ENCODE measurements around the gene ALK.

Gene ALK

DNA sequence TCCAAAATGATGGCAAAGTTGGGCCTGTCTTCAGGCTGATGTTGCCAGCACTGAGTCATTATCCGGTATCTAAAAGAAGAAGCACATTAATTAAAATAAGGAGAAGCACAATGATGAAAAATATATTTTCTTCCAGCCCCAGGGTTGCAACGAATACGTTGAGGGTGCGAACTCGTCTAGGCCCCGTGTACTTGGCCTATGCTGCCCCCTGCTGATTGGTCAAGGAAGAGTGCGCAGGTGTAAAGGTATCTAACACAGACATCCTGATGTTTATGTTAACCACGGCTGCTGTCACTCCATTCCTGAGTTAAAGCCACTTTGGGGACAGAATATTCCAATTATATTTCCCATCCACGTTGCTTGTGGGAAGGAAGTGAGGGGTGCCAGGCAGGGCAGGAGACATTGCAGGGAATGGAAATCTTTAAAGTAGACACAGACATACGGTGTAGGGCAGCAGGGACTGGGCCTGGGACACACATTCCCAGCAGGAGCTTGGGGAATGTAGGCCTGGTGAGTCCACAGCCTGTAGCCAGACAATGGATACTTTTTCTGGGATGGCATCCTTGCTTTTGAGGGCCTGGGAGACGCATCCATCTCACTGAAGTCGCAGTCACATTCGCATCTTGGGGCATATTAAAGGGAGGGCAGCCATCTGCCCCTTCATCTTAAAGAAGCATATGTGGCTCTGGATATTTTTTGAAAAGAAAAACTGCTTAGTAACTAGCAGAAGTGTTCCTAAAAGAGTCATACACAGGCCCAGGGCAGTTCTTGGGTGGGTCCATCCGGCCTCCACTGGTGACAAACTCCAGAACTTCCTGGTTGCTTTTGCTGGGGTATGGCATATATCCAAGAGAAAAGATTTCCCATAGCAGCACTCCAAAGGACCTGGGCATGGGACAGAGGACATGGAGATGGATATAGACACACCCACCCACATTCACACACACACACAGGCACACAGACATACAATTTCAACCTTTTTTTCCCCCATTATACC is 724.3 kb downstream of the ALK start:
- Histone ChIP-seq H3K4me1 (ENCODE audit: low read length) (no peaks in the 10 kb centered on the region), H2AFZ (ENCODE audit: low read depth, low read length) (no peak overlapping the region), H3K27me3 (ENCODE audit: low read depth, low read length) (no peaks in the 10 kb centered on the region), H3K9me3 (ENCODE audit: insufficient read depth, low read length) (no peaks in the 10 kb centered on the region), H3K36me3 (replicated peaks; ENCODE audit: low read depth, low read length) (no peaks in the 10 kb centered on the region), H3K27ac (ENCODE audit: low read length) (no peak overlapping the region), H3K4me3 (ENCODE audit: low read length) (no peak overlapping the region), H3K4me2 (ENCODE audit: low read length) (no peak overlapping the region), H3K9ac (ENCODE audit: low read length) (no peak overlapping the region), H4K20me1 (ENCODE audit: insufficient read depth, low read length) (no peaks in the 10 kb centered on the region), H3K79me2 (ENCODE audit: low read length) (no peaks in the 10 kb centered on the region)
- TF ChIP-seq EZH2phosphoT487 (IDR thresholded peaks at IDR 0.05; ENCODE audit: low read depth): no peak
- TF ChIP-seq, protein P1, sequence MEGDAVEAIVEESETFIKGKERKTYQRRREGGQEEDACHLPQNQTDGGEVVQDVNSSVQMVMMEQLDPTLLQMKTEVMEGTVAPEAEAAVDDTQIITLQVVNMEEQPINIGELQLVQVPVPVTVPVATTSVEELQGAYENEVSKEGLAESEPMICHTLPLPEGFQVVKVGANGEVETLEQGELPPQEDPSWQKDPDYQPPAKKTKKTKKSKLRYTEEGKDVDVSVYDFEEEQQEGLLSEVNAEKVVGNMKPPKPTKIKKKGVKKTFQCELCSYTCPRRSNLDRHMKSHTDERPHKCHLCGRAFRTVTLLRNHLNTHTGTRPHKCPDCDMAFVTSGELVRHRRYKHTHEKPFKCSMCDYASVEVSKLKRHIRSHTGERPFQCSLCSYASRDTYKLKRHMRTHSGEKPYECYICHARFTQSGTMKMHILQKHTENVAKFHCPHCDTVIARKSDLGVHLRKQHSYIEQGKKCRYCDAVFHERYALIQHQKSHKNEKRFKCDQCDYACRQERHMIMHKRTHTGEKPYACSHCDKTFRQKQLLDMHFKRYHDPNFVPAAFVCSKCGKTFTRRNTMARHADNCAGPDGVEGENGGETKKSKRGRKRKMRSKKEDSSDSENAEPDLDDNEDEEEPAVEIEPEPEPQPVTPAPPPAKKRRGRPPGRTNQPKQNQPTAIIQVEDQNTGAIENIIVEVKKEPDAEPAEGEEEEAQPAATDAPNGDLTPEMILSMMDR (IDR thresholded peaks at IDR 0.05; ENCODE audit: low read depth, low read length): peak; percentile 81

DNA sequence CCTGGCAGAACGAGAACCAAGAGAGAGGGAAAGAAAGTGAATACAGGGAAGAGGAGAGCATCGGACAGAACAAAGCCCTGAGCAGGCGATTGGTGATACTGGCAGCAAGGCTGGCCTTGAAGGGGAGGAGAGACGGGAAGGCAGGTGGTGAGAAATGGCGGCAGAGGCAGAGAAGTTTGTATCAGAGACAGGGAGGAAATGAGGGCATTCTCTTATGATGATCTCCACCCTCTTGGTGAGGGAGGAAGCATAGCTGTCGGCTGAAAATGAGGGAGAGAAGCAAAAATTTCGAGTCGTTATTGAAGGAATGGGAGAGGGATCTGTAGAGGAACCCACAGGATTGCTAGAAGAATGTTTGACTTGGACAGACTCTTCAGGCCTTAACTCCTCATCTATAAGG is 725.6 kb downstream of the ALK start:
- Histone ChIP-seq H3K36me3 (replicated peaks; ENCODE audit: low read depth, low read length) (no peaks in the 10 kb centered on the region), H3K4me3 (ENCODE audit: low read length) (no peak overlapping the region), H3K27me3 (ENCODE audit: low read depth, low read length) (no peaks in the 10 kb centered on the region), H3K9me3 (ENCODE audit: insufficient read depth, low read length) (no peaks in the 10 kb centered on the region), H3K4me1 (ENCODE audit: low read length) (no peaks in the 10 kb centered on the region), H3K9ac (ENCODE audit: low read length) (no peak overlapping the region), H3K79me2 (ENCODE audit: low read length) (no peaks in the 10 kb centered on the region), H3K27ac (ENCODE audit: low read length) (no peak overlapping the region), H3K4me2 (ENCODE audit: low read length) (no peak overlapping the region), H4K20me1 (ENCODE audit: insufficient read depth, low read length) (no peaks in the 10 kb centered on the region), H2AFZ (ENCODE audit: low read depth, low read length) (no peak overlapping the region)
- TF ChIP-seq, protein P1 (IDR thresholded peaks at IDR 0.05; ENCODE audit: low read depth, low read length): no peak
- TF ChIP-seq EZH2phosphoT487 (IDR thresholded peaks at IDR 0.05; ENCODE audit: low read depth): no peak

DNA sequence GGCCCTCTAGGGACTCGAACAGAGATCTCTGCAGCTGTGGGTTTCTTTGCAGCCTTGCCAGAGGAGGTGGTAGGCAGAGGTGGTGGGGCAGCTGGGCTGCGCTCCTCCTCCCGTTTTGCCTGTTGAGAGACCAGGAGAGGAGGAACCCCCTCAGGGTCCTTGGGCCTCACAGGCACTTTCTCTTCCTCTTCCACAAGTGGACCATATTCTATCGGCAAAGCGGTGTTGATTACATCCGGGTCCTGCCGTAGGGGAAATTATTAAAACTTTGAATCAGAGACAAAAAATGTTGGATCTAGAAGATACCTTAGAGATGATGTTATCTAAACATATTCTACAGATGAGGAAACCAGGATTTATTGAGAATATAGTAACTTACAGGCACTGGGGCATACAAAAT is 727.7 kb downstream of the ALK start:
- TF ChIP-seq, protein P1 (IDR thresholded peaks at IDR 0.05; ENCODE audit: low read depth, low read length): no peak
- TF ChIP-seq EZH2phosphoT487 (IDR thresholded peaks at IDR 0.05; ENCODE audit: low read depth): no peak
- H3K9me3 ChIP-seq (ENCODE audit: insufficient read depth, low read length): no peaks in the 10 kb centered on the region
- H3K4me3 ChIP-seq (ENCODE audit: low read length): no peak overlapping the region
- peaks cover 5% of the 10 kb centered on the region; the same call in 1 of the 2 replicates for H3K4me1 ChIP-seq (ENCODE audit: low read length)
- no peaks in the 10 kb centered on the region for H3K36me3 ChIP-seq (replicated peaks; ENCODE audit: low read depth, low read length)
- no peak overlapping the region for H2AFZ ChIP-seq (ENCODE audit: low read depth, low read length)
- H3K27ac ChIP-seq (ENCODE audit: low read length): no peak overlapping the region
- H4K20me1 ChIP-seq (ENCODE audit: insufficient read depth, low read length): no peaks in the 10 kb centered on the region
- H3K27me3 ChIP-seq (ENCODE audit: low read depth, low read length): no peaks in the 10 kb centered on the region
- no peaks in the 10 kb centered on the region for H3K79me2 ChIP-seq (ENCODE audit: low read length)
- no peak overlapping the region for H3K4me2 ChIP-seq (ENCODE audit: low read length)
- no peak overlapping the region for H3K9ac ChIP-seq (ENCODE audit: low read length)

DNA sequence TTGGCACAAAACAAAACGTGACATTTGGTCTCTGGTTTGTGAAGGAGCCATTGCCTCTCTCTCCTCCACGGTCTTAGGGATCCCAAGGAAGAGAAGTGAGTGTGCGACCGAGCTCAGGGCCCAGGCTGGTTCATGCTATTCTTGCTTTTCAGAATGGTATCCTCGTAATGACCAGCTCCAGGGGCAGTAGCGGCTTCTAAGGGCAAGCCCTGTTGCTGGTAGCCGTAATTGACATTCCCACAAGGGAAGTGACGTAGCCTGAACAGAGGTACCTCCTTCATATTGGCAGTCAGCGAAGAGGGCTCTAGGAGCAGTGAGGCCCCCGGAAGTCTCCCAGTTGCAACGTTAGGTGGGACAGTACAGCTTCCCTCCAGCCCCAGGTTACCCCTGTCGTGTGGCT is 728.3 kb downstream of the ALK start:
- H3K27me3 ChIP-seq (ENCODE audit: low read depth, low read length): no peaks in the 10 kb centered on the region
- no peaks in the 10 kb centered on the region for H3K79me2 ChIP-seq (ENCODE audit: low read length)
- H4K20me1 ChIP-seq (ENCODE audit: insufficient read depth, low read length): no peaks in the 10 kb centered on the region
- H3K36me3 ChIP-seq (replicated peaks; ENCODE audit: low read depth, low read length): no peaks in the 10 kb centered on the region
- TF ChIP-seq, protein P1 (IDR thresholded peaks at IDR 0.05; ENCODE audit: low read depth, low read length): no peak
- TF ChIP-seq EZH2phosphoT487 (IDR thresholded peaks at IDR 0.05; ENCODE audit: low read depth): no peak
- H3K4me2 ChIP-seq (ENCODE audit: low read length): no peak overlapping the region
- no peak overlapping the region for H3K4me3 ChIP-seq (ENCODE audit: low read length)
- no peak overlapping the region for H2AFZ ChIP-seq (ENCODE audit: low read depth, low read length)
- no peak overlapping the region for H3K9ac ChIP-seq (ENCODE audit: low read length)
- no peaks in the 10 kb centered on the region for H3K9me3 ChIP-seq (ENCODE audit: insufficient read depth, low read length)
- no peak overlapping the region for H3K27ac ChIP-seq (ENCODE audit: low read length)
- peaks cover 5% of the 10 kb centered on the region; the same call in 1 of the 2 replicates for H3K4me1 ChIP-seq (ENCODE audit: low read length)
